ENCODE results near the gene ACSS3.

DNA sequence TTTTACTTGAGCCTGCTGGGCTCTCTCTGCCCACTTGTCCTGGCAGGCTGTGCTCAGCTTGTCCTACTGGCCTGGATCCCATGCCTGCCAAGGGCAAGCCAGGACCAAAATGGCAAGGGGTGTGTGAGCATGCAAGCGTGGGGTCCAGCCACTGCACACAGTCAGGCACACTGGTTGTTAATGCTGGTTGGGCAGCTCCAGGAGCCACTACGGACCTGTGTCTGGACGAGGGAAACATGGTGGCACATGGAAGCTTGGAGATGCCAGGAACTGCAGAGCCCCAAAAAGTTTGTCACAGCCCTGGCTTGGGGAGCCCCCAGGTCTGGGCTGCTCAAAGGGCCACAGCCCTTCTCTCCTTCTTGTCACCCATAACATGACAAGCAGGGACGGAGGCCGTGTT is 83.8 kb downstream of the ACSS3 start:
- TF ChIP-seq CTCF (conservative IDR thresholded peaks at IDR 0.05 in 1 of 2, IDR thresholded peaks at IDR 0.05 in 1 of 2; ENCODE audit: extremely low read depth in 1 of 2, insufficient read depth in 1 of 2, low read depth in 1 of 2, low read length in 2 of 2) (no peak), EZH2 (IDR thresholded peaks at IDR 0.05; ENCODE audit: borderline replicate concordance, low read length) (no peak)
